ENCODE data around the gene BMP7. TPM values are rescaled to one million over a fixed set of nuclear protein-coding genes. Genes with fewer than 3 reads are reported as not detected.
"Not testable (repeated sequence)": the region's sequence is repeated elsewhere in the genome, so short reads cannot be mapped to it uniquely, and the experiment has no call there.

Gene BMP7
- total RNA-seq, 1 experiment from 2014 or later: 7.5 TPM

DNA sequence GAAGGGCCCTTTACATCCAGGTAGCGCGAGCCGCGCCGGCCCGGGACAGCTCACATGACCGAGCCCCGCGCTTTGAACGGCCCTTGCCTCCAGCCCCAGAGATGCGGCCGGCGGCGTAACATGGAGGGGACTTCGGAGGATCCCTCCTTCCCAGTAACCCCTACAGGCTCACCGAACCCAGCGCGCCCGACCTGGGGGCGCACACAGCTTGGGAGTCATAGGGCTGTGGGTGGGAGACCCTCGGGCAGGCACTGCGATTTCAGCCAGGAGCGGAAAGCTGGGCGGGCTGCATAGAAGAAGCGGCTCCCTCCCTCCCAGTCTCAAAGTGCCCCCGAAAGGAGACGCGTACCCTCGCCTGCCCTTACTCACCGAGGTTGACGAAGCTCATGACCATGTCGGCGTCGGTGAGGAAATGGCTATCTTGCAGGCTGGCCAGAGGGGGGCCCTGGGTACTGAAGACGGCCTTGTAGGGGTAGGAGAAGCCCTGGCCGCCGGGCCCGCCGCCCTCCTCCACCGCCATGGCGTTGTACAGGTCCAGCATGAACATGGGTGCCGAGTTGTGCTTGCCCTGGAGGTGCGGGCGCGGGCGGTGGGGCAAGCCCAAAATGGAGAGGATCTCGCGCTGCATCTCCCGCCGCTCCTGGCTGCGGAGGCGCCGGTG, 975 bp downstream of the BMP7 start:
- no peak for DNase-seq (ENCODE audit: low spot score)
- Histone ChIP-seq H3K4me1 (ENCODE audit: insufficient read depth, low read length, poor library complexity, severe bottlenecking) (peaks cover 16% of the 10 kb centered on the region), H3K4me3 (ENCODE audit: low read depth, low read length, poor library complexity, severe bottlenecking) (peak overlapping the region; percentile 50), H3K9me3 (ENCODE audit: low read depth, low read length, poor library complexity, severe bottlenecking) (no peaks in the 10 kb centered on the region), H3K27ac (ENCODE audit: low read depth, low read length, poor library complexity, severe bottlenecking) (no peak overlapping the region), H3K27me3 (replicated peaks; ENCODE audit: insufficient read depth, low read depth, low read length, poor library complexity) (peaks cover 64% of the 10 kb centered on the region), H3K36me3 (ENCODE audit: insufficient read depth, low read length, poor library complexity, severe bottlenecking) (no peaks in the 10 kb centered on the region)
- POLR2A ChIA-PET (ENCODE audit: low non-redundant PET): no interaction called here
- TF ChIP-seq, protein P1, sequence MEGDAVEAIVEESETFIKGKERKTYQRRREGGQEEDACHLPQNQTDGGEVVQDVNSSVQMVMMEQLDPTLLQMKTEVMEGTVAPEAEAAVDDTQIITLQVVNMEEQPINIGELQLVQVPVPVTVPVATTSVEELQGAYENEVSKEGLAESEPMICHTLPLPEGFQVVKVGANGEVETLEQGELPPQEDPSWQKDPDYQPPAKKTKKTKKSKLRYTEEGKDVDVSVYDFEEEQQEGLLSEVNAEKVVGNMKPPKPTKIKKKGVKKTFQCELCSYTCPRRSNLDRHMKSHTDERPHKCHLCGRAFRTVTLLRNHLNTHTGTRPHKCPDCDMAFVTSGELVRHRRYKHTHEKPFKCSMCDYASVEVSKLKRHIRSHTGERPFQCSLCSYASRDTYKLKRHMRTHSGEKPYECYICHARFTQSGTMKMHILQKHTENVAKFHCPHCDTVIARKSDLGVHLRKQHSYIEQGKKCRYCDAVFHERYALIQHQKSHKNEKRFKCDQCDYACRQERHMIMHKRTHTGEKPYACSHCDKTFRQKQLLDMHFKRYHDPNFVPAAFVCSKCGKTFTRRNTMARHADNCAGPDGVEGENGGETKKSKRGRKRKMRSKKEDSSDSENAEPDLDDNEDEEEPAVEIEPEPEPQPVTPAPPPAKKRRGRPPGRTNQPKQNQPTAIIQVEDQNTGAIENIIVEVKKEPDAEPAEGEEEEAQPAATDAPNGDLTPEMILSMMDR (conservative IDR thresholded peaks at IDR 0.05; ENCODE audit: low read depth, low read length): no peak
- TF ChIP-seq EZH2 (IDR thresholded peaks at IDR 0.05; ENCODE audit: borderline replicate concordance, low read depth, low read length, poor library complexity, severe bottlenecking): peak; percentile 87
- intact Hi-C loops (cut with micrococcal nuclease; ENCODE audit: unreplicated experiment): no loop called here
- no TSS peak for BruUV-seq (replicated peaks)
- CTCF ChIA-PET: no interaction called here

GRCh38 chr20:57264908-57265335, 1.5 kb downstream of the BMP7 start:
- H3K27ac ChIP-seq (ENCODE audit: low read depth, low read length, poor library complexity, severe bottlenecking); POLR2A ChIA-PET (ENCODE audit: low non-redundant PET); DNase-seq (ENCODE audit: low spot score); intact Hi-C loops (cut with micrococcal nuclease; ENCODE audit: unreplicated experiment); BruUV-seq (replicated peaks); H3K9me3 ChIP-seq (ENCODE audit: low read depth, low read length, poor library complexity, severe bottlenecking); CTCF ChIA-PET; H3K36me3 ChIP-seq (ENCODE audit: insufficient read depth, low read length, poor library complexity, severe bottlenecking): not testable (repeated sequence)
- TF ChIP-seq EZH2 (IDR thresholded peaks at IDR 0.05; ENCODE audit: borderline replicate concordance, low read depth, low read length, poor library complexity, severe bottlenecking): peak; percentile 84
- Histone ChIP-seq H3K4me3 (ENCODE audit: low read depth, low read length, poor library complexity, severe bottlenecking) (peak overlapping the region; percentile 50), H3K27me3 (replicated peaks; ENCODE audit: insufficient read depth, low read depth, low read length, poor library complexity) (peaks cover 61% of the 10 kb centered on the region), H3K4me1 (ENCODE audit: insufficient read depth, low read length, poor library complexity, severe bottlenecking) (peaks cover 21% of the 10 kb centered on the region)

DNA sequence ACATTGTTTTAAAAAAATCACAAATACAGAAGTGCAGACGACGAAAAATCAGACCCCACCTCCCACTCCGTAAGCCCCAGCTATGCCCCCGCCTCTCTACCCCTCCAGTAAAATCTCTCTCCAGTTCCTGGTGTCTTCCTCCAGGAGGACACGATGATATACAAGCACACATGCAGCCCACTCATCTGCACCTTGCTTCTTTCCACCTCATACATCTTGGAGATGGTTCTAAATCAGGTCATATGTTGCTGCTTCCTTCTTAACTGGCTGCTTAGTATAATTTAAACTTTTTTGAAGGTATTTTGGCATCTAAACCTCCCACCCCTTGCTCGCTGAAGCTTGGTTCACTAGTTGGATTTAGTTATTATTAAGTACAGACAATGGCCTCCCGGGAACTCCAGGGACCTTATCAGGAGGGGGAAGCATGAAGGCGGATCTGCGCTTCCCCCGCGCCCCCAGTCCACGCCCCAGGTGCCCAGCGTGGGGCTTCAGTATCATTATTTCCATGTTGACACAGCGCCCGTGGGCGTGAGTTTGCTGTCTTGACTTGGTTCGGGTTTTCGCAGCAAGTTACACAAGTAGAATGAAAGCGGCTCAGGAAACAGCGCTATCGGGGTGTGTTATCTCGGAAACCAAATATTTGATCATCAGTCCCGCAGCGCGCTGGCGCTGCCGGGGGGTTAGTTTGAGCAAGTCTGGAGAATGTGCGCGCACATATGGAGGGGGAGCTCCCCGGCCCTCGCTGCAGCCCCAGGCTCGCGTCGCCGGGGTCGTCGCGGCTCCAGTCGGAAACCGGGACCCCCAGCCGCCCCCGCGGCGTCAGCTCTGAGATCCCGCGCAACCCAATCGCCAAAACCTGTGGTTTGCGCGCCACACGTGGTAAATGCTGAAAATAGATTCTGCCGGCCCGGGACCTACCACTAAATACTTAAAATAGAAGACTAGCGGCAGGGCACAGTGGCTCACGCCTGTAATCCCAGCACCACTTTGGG, 2.3 kb downstream of the BMP7 start:
- ChIA-PET POLR2A (ENCODE audit: low non-redundant PET) (no interaction called here), CTCF (no interaction called here)
- peaks cover 55% of the 10 kb centered on the region for H3K27me3 ChIP-seq (replicated peaks; ENCODE audit: insufficient read depth, low read depth, low read length, poor library complexity)
- intact Hi-C loops (cut with micrococcal nuclease; ENCODE audit: unreplicated experiment): no loop called here
- BruUV-seq (replicated peaks): no TSS peak
- TF ChIP-seq EZH2 (IDR thresholded peaks at IDR 0.05; ENCODE audit: borderline replicate concordance, low read depth, low read length, poor library complexity, severe bottlenecking): no peak
- TF ChIP-seq, protein P1 (conservative IDR thresholded peaks at IDR 0.05; ENCODE audit: low read depth, low read length): no peak
- peaks cover 25% of the 10 kb centered on the region for H3K4me1 ChIP-seq (ENCODE audit: insufficient read depth, low read length, poor library complexity, severe bottlenecking)
- H3K4me3 ChIP-seq (ENCODE audit: low read depth, low read length, poor library complexity, severe bottlenecking): peak overlapping the region; percentile 30
- no peak for DNase-seq (ENCODE audit: low spot score)
- no peaks in the 10 kb centered on the region for H3K9me3 ChIP-seq (ENCODE audit: low read depth, low read length, poor library complexity, severe bottlenecking)
- H3K27ac ChIP-seq (ENCODE audit: low read depth, low read length, poor library complexity, severe bottlenecking): no peak overlapping the region
- no peaks in the 10 kb centered on the region for H3K36me3 ChIP-seq (ENCODE audit: insufficient read depth, low read length, poor library complexity, severe bottlenecking)

All from A673 (cell line).